ENCODE results near the gene RAD51AP2. TPM values are rescaled to one million over a fixed set of nuclear protein-coding genes. Genes with fewer than 3 reads are reported as not detected.

The RAD51AP2 gene
- polyA plus RNA-seq, 3 donors, result not detected

- no peak overlapping the region for H3K27ac ChIP-seq (ENCODE audit: low read depth in 1 of 2, low read length in 2 of 2)
- H3K36me3 ChIP-seq (replicated peaks in 1 of 2; ENCODE audit: control insufficient read depth in 1 of 2, insufficient read depth in 2 of 2, low read length in 2 of 2), result no peaks in the 10 kb centered on the region
- H3K9me3 ChIP-seq (replicated peaks in 1 of 2; ENCODE audit: control insufficient read depth in 1 of 2, insufficient read depth in 1 of 2, low read length in 2 of 2), result no peaks in the 10 kb centered on the region
- H3K4me3 ChIP-seq (replicated peaks in 1 of 3; ENCODE audit: low read depth in 2 of 3, low read length in 3 of 3), result no peak overlapping the region
- H3K4me2 ChIP-seq (replicated peaks; ENCODE audit: extremely low read depth, low read length, poor library complexity, severe bottlenecking), result no peak overlapping the region
- H3K4me1 Mint-ChIP-seq, result peaks cover 2% of the 10 kb centered on the region
- H3K9ac ChIP-seq (ENCODE audit: insufficient read depth, low read length, poor library complexity, severe bottlenecking), result no peak overlapping the region
- H3K27ac Mint-ChIP-seq, result no peak overlapping the region
- no CpG with 5 or more reads among the region's 2 CpGs for WGBS (ENCODE audit: insufficient coverage)
- no peaks in the 10 kb centered on the region for H3K4me1 ChIP-seq (ENCODE audit: control insufficient read depth in 1 of 2, insufficient read depth in 2 of 2, low read length in 2 of 2)
- intact Hi-C loops (cut with micrococcal nuclease), result no loop called here
- TF ChIP-seq, protein P1, sequence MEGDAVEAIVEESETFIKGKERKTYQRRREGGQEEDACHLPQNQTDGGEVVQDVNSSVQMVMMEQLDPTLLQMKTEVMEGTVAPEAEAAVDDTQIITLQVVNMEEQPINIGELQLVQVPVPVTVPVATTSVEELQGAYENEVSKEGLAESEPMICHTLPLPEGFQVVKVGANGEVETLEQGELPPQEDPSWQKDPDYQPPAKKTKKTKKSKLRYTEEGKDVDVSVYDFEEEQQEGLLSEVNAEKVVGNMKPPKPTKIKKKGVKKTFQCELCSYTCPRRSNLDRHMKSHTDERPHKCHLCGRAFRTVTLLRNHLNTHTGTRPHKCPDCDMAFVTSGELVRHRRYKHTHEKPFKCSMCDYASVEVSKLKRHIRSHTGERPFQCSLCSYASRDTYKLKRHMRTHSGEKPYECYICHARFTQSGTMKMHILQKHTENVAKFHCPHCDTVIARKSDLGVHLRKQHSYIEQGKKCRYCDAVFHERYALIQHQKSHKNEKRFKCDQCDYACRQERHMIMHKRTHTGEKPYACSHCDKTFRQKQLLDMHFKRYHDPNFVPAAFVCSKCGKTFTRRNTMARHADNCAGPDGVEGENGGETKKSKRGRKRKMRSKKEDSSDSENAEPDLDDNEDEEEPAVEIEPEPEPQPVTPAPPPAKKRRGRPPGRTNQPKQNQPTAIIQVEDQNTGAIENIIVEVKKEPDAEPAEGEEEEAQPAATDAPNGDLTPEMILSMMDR (IDR thresholded peaks at IDR 0.05), result no peak
- H3K79me2 ChIP-seq (ENCODE audit: insufficient read depth, low read length), result no peaks in the 10 kb centered on the region
- peaks cover 0 to 6% (median 0%) of the 10 kb centered on the region in 7 donors for H3K9me3 Mint-ChIP-seq
- DNase-seq, result no peak
- H2AFZ ChIP-seq (ENCODE audit: insufficient read depth, low read depth, low read length, poor library complexity, severe bottlenecking), result no peak overlapping the region
- H3K27me3 ChIP-seq (ENCODE audit: control insufficient read depth in 2 of 2, insufficient read depth in 2 of 2, low read length in 2 of 2), result peaks cover 24 to 40% of the 10 kb centered on the region in 2 donors
- H3K4me3 Mint-ChIP-seq, result no peak overlapping the region
- no peaks in the 10 kb centered on the region for H3K36me3 Mint-ChIP-seq
- peaks cover 24 to 38% (median 31%) of the 10 kb centered on the region in 3 donors for H3K27me3 Mint-ChIP-seq (ENCODE audit: low read depth in 3 of 3)
- no peaks in the 10 kb centered on the region for H4K20me1 ChIP-seq (ENCODE audit: insufficient read depth, low read length)
These were observed 3.4 kb upstream of the RAD51AP2 start for GRCh38 chr2:17521621-17522020.

DNA sequence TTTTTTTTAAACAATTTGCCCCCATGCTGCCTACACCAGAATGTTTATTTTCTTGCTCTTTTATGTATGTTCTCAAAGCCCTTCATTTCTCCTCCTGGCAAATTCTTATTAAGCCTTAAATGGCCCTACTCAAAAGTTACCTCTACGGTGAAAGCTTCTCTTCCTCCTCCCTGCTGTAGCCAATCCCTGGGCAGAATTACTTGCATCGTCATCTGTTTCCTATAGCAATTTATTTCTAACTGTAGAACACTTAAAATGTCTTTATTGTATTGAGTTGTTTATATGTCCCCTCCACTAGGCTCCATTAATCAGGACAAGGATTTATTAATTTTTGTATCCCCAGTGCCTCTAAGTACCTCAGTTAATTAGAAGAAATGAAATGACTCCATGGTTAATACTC lies 2.5 kb upstream of the RAD51AP2 start:
- WGBS (ENCODE audit: insufficient coverage), result no CpG with 5 or more reads among the region's 2 CpGs
- no peak for DNase-seq
- Histone ChIP-seq H3K9ac (ENCODE audit: insufficient read depth, low read length, poor library complexity, severe bottlenecking) (no peak overlapping the region), H3K27ac (ENCODE audit: low read depth in 1 of 2, low read length in 2 of 2) (no peak overlapping the region), H3K9me3 (replicated peaks in 1 of 2; ENCODE audit: control insufficient read depth in 1 of 2, insufficient read depth in 1 of 2, low read length in 2 of 2) (no peaks in the 10 kb centered on the region), H3K36me3 (replicated peaks in 1 of 2; ENCODE audit: control insufficient read depth in 1 of 2, insufficient read depth in 2 of 2, low read length in 2 of 2) (no peaks in the 10 kb centered on the region), H3K79me2 (ENCODE audit: insufficient read depth, low read length) (no peaks in the 10 kb centered on the region), H3K4me1 (ENCODE audit: control insufficient read depth in 1 of 2, insufficient read depth in 2 of 2, low read length in 2 of 2) (no peaks in the 10 kb centered on the region), H3K4me3 (replicated peaks in 1 of 3; ENCODE audit: low read depth in 2 of 3, low read length in 3 of 3) (no peak overlapping the region), H3K27me3 (ENCODE audit: control insufficient read depth in 2 of 2, insufficient read depth in 2 of 2, low read length in 2 of 2) (peaks cover 24 to 40% of the 10 kb centered on the region in 2 donors), H2AFZ (ENCODE audit: insufficient read depth, low read depth, low read length, poor library complexity, severe bottlenecking) (no peak overlapping the region), H3K4me2 (replicated peaks; ENCODE audit: extremely low read depth, low read length, poor library complexity, severe bottlenecking) (no peak overlapping the region), H4K20me1 (ENCODE audit: insufficient read depth, low read length) (no peaks in the 10 kb centered on the region)
- H3K27ac Mint-ChIP-seq, result no peak overlapping the region
- peaks cover 2% of the 10 kb centered on the region for H3K4me1 Mint-ChIP-seq
- peak overlapping the region in 1 of 2 donors; percentile 44 for H3K4me3 Mint-ChIP-seq
- H3K9me3 Mint-ChIP-seq, result peaks cover 0 to 6% (median 0%) of the 10 kb centered on the region in 7 donors
- H3K27me3 Mint-ChIP-seq (ENCODE audit: low read depth in 3 of 3), result peaks cover 24 to 35% (median 31%) of the 10 kb centered on the region in 3 donors
- TF ChIP-seq, protein P1 (IDR thresholded peaks at IDR 0.05), result no peak
- H3K36me3 Mint-ChIP-seq, result no peaks in the 10 kb centered on the region
- intact Hi-C loops (cut with micrococcal nuclease), result no loop called here

Data from CD14-positive monocyte (primary cell).